Erythroblast (primary cell): ENCODE measurements around the gene KIRREL3.

Experiments
- GATA1 ChIP-seq: IDR thresholded peaks from 2 replicates; pipeline ENCODE4 v1.6.1; 2011; ENCODE audit warnings: low read depth, mild to moderate bottlenecking, control low read depth, low read length, moderate library complexity
- POLR2A ChIP-seq: IDR thresholded peaks from 2 replicates; pipeline ENCODE4 v1.6.1; 2011; ENCODE audit warnings: mild to moderate bottlenecking, low read length

GRCh38 chr11:126595560-126595959 is 405.0 kb downstream of the KIRREL3 start:
- TF ChIP-seq POLR2A (no peak), GATA1 (no peak)
